Suppressor macrophage (primary cell): ENCODE results near the gene MAPK8IP1.
"Not testable (repeated sequence)": the region's sequence is repeated elsewhere in the genome, so short reads cannot be mapped to it uniquely, and the experiment has no call there.

Experiments
- DNase-seq, 4 experiments: peaks; one replicate each; pipeline ENCODE4 v3.0.0-alpha.2; 2020 to 2022

MAPK8IP1 gene

GRCh38 chr11:45890886-45891550 lies 5.6 kb downstream of the MAPK8IP1 start:
- DNase-seq: no peak

DNA sequence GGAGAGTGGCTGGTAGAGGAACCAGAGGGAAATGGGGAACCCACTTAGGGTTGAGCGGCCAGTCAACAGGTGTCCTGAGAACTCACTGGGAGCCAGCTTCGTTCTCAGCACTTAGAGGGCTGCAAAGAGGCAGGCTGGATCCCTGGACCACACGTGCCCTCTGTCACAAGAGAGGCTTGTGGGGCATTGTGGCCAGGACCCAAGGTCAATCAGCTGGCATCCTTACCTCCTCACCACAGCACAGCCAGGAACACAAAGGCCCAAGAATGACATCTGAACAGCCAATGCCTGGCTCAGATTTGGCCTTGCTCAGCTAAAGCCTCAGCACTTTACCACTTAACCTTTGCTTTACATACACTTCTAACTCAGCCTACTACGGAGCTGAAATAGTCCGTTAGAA lies 7.4 kb downstream of the MAPK8IP1 start:
- no peak for DNase-seq

GRCh38 chr11:45894555-45895247 lies 9.2 kb downstream of the MAPK8IP1 start:
- no peak for DNase-seq

DNA sequence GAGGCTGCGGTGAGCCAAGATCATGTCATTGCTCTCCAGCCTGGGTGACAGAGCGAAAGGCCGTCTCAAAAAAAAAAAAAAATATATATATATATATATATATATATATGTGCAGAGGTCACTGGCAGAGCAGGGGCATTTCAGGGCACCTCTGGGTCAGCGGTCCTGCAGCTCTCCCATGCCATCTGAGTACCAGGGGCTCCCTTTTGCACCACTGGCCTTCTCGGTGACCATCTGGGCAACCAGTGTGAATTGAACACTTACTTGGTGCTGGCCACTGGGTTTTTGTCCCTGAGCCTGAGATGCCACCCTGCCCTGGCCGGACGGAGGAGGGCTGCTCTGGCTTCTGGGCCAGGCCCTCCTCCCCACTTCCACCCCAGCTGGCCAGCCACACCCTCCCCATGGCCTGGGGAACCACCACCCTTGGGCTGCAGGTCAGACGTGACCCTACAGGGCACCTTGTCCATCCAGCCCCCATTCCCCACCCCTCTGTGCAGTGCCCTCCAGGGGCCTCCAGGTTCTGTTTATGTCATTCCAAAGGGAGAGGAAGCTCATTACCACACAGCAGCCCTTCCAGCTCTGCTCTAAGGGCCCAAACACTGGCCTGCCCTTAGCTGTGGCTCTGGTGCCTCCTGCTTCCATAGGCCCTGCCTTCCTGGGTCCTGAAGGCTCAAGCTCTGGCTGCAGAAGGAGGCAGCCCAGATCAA lies 10.3 kb downstream of the MAPK8IP1 start:
- no peak for DNase-seq

DNA sequence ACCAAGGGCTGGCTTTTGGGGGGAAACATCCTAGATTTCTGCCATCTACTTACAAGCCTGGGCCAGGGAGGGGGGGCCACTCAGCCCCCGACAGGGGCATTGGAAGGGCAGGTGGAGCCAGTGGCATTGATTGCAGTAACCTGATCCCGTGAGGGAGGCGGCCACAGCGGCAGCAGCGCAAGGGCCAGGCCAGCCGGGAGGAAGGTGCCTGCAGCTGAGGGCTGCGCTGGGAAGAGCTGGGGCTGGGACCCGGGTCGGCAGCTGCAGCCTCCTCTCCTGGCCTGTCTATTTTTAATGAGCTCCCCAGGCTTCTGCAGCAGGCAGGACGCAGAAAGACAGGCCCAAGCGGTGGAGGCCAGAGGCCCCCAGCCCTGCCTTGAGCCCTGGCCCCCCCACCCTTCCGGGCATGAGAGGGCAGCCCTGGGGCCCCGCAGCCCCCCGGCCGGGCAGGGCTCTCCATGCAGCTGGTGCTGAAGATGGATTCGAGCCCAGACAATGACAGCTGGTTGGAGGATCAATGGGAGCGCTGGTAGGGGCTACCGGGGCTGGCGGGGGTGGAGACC lies 11.1 kb downstream of the MAPK8IP1 start:
- DNase-seq: no peak

- DNase-seq: no peak
These were observed 12.1 kb downstream of the MAPK8IP1 start for GRCh38 chr11:45897556-45897955.

DNA sequence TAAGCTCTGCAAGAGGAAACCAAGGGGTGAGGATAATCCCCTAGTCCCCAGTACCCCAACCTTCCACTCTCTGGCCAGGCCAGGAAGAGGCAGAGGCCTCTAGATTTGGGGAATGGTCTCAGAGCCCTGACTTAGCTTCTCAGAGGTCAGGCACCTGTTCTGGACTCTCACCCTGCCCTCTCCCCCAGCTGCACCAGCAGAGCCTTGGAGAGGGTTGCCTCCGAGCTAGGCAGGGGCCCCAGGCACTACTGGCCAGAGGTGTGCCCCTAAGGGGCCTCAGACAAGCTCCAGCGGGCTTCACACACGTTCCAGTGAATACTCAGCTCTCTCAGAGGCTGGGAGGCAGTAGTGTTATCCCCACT lies 13.6 kb downstream of the MAPK8IP1 start:
- no peak for DNase-seq

- peak; percentile 61 to 83 (median 68) for DNase-seq
These were observed 14.2 kb downstream of the MAPK8IP1 start for GRCh38 chr11:45899448-45900174.

DNA sequence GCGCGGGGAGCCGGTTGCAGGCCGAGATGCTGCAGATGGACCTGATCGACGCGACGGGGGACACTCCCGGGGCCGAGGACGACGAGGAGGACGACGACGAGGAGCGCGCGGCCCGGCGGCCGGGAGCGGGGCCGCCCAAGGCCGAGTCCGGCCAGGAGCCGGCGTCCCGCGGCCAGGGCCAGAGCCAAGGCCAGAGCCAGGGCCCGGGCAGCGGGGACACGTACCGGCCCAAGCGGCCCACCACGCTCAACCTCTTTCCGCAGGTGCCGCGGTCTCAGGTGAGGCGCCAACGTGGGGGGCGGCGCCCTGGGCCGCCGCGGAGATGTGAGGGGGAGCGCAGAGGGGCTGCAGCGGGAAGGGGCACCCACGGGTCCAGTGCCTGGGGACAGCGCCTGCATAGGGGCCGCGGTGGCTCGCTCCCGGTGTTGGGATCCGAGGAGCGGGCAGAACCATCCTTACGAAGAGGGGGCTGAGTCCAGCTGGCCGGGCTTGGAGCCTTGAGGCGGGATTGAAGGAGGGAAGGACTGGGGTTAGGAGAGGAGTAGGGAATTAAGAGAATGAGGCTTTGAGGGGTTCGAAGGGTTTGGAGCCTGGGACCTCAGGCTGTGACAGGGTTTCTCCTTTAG lies 14.8 kb downstream of the MAPK8IP1 start:
- DNase-seq: not testable (repeated sequence)

DNA sequence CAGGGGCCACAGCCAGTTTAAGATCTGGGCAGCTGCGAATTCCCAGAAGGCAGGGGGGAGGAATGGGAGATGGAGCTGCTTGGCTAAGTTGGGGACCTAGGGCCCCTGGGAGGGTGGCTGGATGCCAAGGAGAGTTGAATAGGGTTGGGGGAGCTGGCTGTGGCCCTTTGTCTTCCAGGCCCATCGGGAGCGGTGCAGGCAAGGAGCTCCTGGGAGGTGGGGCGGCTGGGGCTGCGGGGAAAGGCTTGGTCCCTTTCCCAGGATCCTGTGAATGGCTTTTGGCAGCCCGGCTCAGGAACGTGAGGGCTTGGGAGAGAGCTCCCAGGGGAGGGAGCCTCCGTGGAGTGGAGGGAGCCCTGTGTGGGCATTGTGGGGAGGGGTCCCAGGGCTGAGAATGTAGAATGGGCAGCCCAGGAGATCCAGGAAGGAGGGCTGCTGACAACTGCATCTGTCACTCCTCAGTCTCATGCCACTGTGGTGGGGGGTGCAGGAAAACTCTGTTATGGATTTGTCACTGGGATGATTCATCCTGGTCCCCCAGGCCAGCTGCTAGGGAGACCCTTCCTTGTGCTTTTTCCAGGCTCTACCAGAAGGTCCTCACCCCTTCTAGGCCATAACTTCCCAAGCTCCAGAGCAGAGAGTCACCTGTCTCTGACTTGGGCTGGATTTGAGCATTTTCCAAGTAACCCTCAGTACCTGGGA lies 15.6 kb downstream of the MAPK8IP1 start:
- DNase-seq: no peak

GRCh38 chr11:45901626-45902025 lies 16.2 kb downstream of the MAPK8IP1 start:
- DNase-seq: no peak

DNA sequence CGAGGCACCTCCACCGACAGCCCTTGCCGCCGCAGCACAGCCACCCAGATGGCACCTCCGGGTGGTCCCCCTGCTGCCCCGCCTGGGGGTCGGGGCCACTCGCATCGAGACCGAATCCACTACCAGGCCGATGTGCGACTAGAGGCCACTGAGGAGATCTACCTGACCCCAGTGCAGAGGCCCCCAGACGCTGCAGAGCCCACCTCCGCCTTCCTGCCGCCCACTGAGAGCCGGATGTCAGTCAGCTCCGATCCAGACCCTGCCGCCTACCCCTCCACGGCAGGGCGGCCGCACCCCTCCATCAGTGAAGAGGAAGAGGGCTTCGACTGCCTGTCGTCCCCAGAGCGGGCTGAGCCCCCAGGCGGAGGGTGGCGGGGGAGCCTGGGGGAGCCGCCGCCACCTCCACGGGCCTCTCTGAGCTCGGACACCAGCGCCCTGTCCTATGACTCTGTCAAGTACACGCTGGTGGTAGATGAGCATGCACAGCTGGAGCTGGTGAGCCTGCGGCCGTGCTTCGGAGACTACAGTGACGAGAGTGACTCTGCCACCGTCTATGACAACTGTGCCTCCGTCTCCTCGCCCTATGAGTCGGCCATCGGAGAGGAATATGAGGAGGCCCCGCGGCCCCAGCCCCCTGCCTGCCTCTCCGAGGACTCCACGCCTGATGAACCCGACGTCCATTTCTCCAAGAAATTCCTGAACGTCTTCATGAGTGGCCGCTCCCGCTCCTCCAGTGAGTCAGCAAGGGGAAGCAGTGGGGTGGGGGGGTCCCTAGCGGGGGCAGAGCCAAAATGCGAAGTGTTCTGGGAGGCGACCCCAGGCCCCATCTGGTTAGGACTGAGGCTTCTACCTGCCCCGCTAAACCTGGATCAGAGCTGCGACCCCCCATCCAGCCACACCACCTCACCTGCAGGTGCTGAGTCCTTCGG lies 17.3 kb downstream of the MAPK8IP1 start:
- no peak for DNase-seq

- no peak for DNase-seq
These were observed 19.0 kb downstream of the MAPK8IP1 start for GRCh38 chr11:45904309-45904915.

DNA sequence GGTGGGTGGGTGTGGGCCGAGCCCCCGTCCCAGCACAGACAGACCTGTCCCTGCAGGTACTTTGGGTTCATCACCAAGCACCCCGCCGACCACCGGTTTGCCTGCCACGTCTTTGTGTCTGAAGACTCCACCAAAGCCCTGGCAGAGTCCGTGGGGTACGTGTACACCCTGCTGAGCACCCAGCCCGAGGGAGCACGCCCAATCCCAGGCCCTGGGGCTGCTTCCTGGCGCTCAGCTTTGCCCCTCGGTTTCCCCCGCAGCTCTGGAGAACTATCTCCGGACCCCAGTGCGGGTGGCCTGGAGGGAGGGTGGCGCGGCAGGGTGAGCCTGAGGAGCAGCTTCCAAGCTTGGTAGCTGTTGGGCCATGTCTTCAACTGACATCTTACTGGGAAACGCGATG lies 19.6 kb downstream of the MAPK8IP1 start:
- DNase-seq: no peak

DNA sequence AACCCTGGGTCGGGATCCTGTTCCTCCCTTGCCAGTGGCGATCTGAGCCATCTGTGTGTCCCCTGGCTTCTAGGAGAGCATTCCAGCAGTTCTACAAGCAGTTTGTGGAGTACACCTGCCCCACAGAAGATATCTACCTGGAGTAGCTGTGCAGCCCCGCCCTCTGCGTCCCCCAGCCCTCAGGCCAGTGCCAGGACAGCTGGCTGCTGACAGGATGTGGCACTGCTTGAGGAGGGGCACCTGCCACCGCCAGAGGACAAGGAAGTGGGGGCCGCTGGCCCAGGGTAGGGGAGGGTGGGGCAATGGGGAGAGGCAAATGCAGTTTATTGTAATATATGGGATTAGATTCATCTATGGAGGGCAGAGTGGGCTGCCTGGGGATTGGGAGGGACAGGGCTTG lies 20.1 kb downstream of the MAPK8IP1 start:
- DNase-seq: not testable (repeated sequence)

DNA sequence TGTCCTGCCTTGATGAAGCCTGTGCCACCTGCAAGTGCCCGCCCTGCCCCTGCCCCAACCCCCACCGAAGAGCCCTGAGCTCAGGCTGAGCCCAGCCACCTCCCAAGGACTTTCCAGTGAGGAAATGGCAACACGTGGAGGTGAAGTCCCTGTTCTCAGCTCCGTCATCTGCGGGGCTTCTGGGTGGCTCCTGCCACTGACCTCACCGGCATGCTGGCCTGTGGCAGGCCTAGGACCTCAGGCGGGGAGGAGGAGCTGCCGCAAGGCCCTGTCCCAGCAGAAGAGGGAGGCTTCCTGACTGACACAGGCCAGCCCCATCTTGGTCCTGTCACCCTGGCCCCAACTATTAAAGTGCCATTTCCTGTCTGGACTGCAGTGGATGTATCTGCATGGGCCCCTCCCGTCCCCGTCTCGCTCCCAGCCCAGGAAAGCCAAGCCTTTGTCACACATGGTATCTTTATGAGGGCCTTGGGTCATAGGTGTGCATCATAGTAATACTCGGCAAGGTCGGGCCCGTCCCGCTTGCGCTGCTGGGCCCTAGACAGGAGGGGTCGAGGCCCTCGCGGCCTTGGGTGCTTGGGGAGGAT lies 20.7 kb downstream of the MAPK8IP1 start:
- peak in 2 of 4 experiments; percentile 26 to 37 for DNase-seq

DNA sequence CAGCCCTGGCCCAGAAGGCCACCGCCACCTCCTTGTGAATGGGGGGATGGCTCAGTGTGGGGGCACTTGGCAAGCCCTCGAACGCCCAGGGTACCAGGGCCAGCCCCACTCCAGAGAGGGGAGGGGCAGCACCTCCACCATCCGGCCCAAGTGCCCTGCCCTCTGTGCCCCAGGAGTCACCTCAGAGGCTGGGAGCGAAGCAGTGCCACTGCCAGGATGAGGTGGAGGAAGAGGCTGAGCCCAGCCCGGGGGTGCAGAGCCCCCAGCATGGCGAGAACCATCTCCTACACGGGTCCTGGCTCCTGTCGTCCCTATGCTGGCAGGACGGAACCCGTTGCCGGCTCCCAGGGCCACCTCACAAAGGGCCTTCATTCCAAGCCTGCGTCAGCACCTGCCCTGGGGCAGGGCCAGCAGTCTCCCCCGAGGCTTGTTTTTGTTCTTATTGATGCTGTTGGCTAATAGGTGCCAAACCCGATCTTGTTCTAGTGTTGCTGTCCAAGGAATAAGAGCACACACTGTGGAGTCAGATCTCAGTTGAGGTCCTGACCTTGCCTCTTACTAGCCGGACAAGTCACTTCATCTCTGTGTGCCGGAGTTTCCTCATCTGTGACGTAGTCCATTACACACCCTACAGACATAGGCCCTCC lies 21.6 kb downstream of the MAPK8IP1 start, which contains the start of gene FREY1:
Gene FREY1 (minus strand): TSS at position 307 of the 647 bp plus-strand sequence. CDS start 26 bp downstream, at position 281.
- no peak for DNase-seq

DNA sequence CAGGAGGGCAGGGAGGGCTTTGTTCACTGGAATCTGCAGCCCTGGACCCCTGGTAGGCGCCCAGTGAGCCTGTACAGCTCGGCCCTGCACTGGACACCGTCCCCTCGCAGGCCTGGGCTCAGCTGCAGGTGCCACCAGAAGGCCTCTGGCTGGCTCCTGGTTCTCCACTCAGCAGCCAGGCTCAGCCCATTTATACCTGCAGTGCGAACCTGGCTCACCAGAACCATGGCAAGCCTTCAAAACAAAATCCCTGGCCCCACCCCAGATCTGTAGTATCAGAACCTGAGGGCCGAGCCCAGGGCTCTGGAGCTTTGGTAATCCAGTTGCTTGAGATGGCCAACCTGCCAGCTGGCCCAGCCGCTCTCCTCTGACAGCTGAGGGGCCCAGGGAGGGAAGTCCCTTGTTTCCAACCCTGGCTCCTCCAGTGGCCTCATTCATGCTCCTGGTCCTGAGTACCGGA lies 22.5 kb downstream of the MAPK8IP1 start:
- no peak for DNase-seq
